Neural progenitor cell (in vitro differentiated cells): ENCODE data around the gene PHOX2A. TPM values are rescaled to one million over a fixed set of nuclear protein-coding genes. Genes with fewer than 3 reads are reported as not detected.
"Not testable (repeated sequence)": the region's sequence is repeated elsewhere in the genome, so short reads cannot be mapped to it uniquely, and the experiment has no call there.

Experiments
- DNase-seq: peaks from one replicate; pipeline ENCODE4 v3.0.0-alpha.2; 2016; ENCODE audit warnings: low spot score
- H2AFZ ChIP-seq: fragments of 200-600 bp; sonication (generic); replicated peaks from 2 replicates; pipeline ENCODE4 v1.6.1; 2016; ENCODE audit warnings: antibody characterized with exemption
- H3F3A ChIP-seq: fragments of 200-600 bp; sonication (generic); 2 replicates; pipeline ENCODE4 v1.6.1; 2016; ENCODE audit warnings: antibody characterized with exemption, low read depth
- H3K27ac ChIP-seq: fragments of 200-600 bp; sonication (generic); 2 replicates; pipeline ENCODE4 v1.5.1; 2016; ENCODE audit warnings: mild to moderate bottlenecking
- H3K27me3 ChIP-seq: fragments of 200-600 bp; sonication (generic); 2 replicates; pipeline ENCODE4 v1.6.1; 2016; ENCODE audit warnings: mild to moderate bottlenecking, moderate library complexity
- H3K36me3 ChIP-seq: fragments of 200-600 bp; sonication (generic); 2 replicates; pipeline ENCODE4 v1.5.1; 2016
- H3K4me1 ChIP-seq: fragments of 200-600 bp; sonication (generic); 2 replicates; pipeline ENCODE4 v1.6.1; 2016; ENCODE audit warnings: mixed run types
- H3K4me2 ChIP-seq: fragments of 200-600 bp; sonication (generic); 2 replicates; pipeline ENCODE4 v1.6.1; 2016
- H3K4me3 ChIP-seq: fragments of 200-600 bp; sonication (generic); 2 replicates; pipeline ENCODE4 v1.5.1; 2016
- H3K79me2 ChIP-seq: fragments of 200-600 bp; sonication (generic); 2 replicates; pipeline ENCODE4 v1.6.1; 2016; ENCODE audit warnings: low read depth
- H3K9ac ChIP-seq: fragments of 200-600 bp; sonication (generic); 2 replicates; pipeline ENCODE4 v1.6.1; 2016
- H3K9me3 ChIP-seq: fragments of 200-600 bp; sonication (generic); 2 replicates; pipeline ENCODE4 v1.5.1; 2016; ENCODE audit warnings: low read depth
- H4K20me1 ChIP-seq: fragments of 200-600 bp; sonication (generic); 2 replicates; pipeline ENCODE4 v1.6.1; 2016; ENCODE audit warnings: low read depth
- H3K27ac Mint-ChIP-seq: 3 replicates; pipeline ENCODE4 v1.8.0; 2021; ENCODE audit warnings: mixed read lengths
- H3K27me3 Mint-ChIP-seq: 2 replicates; pipeline ENCODE4 v1.8.0; 2022; ENCODE audit warnings: low read depth, mild to moderate bottlenecking, inconsistent platforms, moderate library complexity, mixed read lengths; ENCODE audit not compliant: insufficient read depth
- H3K36me3 Mint-ChIP-seq: 3 replicates; pipeline ENCODE4 v1.8.0; 2021; ENCODE audit warnings: mixed read lengths
- H3K4me1 Mint-ChIP-seq: 3 replicates; pipeline ENCODE4 v1.8.0; 2021; ENCODE audit warnings: mixed read lengths
- H3K4me3 Mint-ChIP-seq: 3 replicates; pipeline ENCODE4 v1.8.0; 2021; ENCODE audit warnings: mild to moderate bottlenecking, moderate library complexity, mixed read lengths
- H3K9me3 Mint-ChIP-seq: 3 replicates; pipeline ENCODE4 v1.8.0; 2020; ENCODE audit warnings: mixed read lengths
- CTCF ChIP-seq: fragments of 200-600 bp; sonication (generic); IDR thresholded peaks from 2 replicates; pipeline ENCODE4 v1.5.1; 2017; ENCODE audit warnings: antibody characterized with exemption, mild to moderate bottlenecking
- EZH2 ChIP-seq: fragments of 200-600 bp; sonication (generic); IDR thresholded peaks from 2 replicates; pipeline ENCODE4 v1.6.1; 2017; ENCODE audit warnings: antibody characterized with exemption, mild to moderate bottlenecking, moderate library complexity
- EZH2phosphoT487 ChIP-seq: fragments of 200-600 bp; sonication (generic); IDR thresholded peaks from 2 replicates; pipeline ENCODE4 v1.6.1; 2017; ENCODE audit warnings: antibody characterized with exemption
- total RNA-seq: library from RNA; depleted of rRNA; stranded (reverse); fragments of >200 nt; gene quantifications from 2 replicates; pipeline ENCODE4 v1.2.3, GENCODE V29; 2015; ENCODE audit warnings: low replicate concordance

The PHOX2A gene
- total RNA-seq, 1 donor from 2014 or later, result not detected

- no peak overlapping the region for H3K4me3 Mint-ChIP-seq
- no peaks in the 10 kb centered on the region for H3F3A ChIP-seq
- H3K27ac ChIP-seq, result no peak overlapping the region
- H3K27ac Mint-ChIP-seq, result no peak overlapping the region
- no peaks in the 10 kb centered on the region for H3K79me2 ChIP-seq
- no peak overlapping the region for H2AFZ ChIP-seq
- H3K9me3 ChIP-seq, result no peaks in the 10 kb centered on the region
- H3K36me3 ChIP-seq, result no peaks in the 10 kb centered on the region
- no peak overlapping the region for H3K9ac ChIP-seq
- peaks cover 6% of the 10 kb centered on the region for H3K4me1 Mint-ChIP-seq
- DNase-seq, result no peak
- H3K27me3 ChIP-seq, result no peaks in the 10 kb centered on the region
- TF ChIP-seq CTCF, result no peak
- no peak for TF ChIP-seq EZH2phosphoT487
- TF ChIP-seq EZH2, result no peak
- H3K4me3 ChIP-seq, result no peak overlapping the region
- H3K9me3 Mint-ChIP-seq, result peaks cover 4% of the 10 kb centered on the region
- no peaks in the 10 kb centered on the region for H3K36me3 Mint-ChIP-seq
- H3K27me3 Mint-ChIP-seq, result peaks cover 2% of the 10 kb centered on the region
- H4K20me1 ChIP-seq, result no peaks in the 10 kb centered on the region
- H3K4me2 ChIP-seq, result no peak overlapping the region
- H3K4me1 ChIP-seq, result no peaks in the 10 kb centered on the region
Measured at GRCh38 chr11:72274435-72274834, 30.5 kb upstream of the PHOX2A start.

DNA sequence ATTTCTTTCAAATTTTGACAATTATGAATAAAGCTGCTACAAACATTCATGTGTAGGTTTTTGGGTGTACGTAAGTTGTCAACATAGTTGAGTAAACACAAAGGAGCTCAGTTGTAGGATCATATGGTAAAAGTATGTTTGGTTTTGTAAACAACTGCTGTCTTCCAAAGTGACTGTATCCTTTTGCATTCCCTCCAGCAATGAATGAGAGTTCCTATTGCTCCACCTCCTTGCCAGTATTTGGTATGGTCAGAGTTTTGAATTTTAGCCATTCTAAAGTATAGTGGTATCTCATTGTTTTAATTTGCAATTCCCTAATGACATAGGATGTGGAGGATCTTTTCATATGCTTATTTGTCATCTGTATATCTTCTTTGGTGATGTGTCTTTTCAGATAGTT, 28.0 kb upstream of the PHOX2A start:
- Mint-ChIP-seq H3K27ac (no peak overlapping the region), H3K27me3 (peaks cover 5% of the 10 kb centered on the region), H3K9me3 (peaks cover 4% of the 10 kb centered on the region), H3K4me1 (no peaks in the 10 kb centered on the region), H3K4me3 (no peak overlapping the region), H3K36me3 (no peaks in the 10 kb centered on the region)
- H3K4me1 ChIP-seq, result no peaks in the 10 kb centered on the region
- H3K9me3 ChIP-seq, result no peaks in the 10 kb centered on the region
- no peak overlapping the region for H3K27ac ChIP-seq
- no peak for TF ChIP-seq EZH2phosphoT487
- TF ChIP-seq CTCF, result no peak
- no peak for TF ChIP-seq EZH2
- H3K4me2 ChIP-seq, result no peak overlapping the region
- no peaks in the 10 kb centered on the region for H3K27me3 ChIP-seq
- H3F3A ChIP-seq, result peaks cover 13% of the 10 kb centered on the region
- no peak for DNase-seq
- no peaks in the 10 kb centered on the region for H3K79me2 ChIP-seq
- H2AFZ ChIP-seq, result no peak overlapping the region
- H3K9ac ChIP-seq, result no peak overlapping the region
- no peaks in the 10 kb centered on the region for H4K20me1 ChIP-seq
- H3K36me3 ChIP-seq, result no peaks in the 10 kb centered on the region
- H3K4me3 ChIP-seq, result no peak overlapping the region

DNA sequence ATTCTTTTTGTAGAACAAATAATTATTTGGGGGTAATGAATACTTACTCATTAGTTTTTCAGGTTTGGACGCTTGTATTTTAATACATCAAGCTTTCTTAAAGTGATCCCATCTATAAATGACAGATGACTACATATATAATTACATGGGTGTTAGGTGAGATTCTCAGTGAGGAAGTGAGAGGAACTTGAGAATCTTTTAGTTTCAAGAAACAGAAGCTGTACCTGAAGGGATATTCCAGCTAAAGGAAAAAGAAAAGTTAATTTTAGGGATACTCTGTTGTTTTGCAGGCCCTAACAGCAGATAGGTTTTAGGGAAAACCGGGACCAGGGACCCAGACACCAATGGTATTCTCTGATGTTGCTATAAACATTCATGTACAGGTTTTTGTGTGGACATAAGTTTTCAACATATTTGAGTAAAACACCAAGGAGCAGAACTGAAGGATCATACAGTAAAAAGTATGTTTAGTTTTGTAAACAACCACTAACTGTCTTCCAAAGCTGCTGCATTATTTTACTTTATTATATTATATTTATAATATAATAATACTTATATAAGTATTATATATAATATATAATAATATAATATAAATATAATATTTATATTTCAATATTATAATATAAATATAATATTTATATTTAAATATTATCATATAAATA, 24.1 kb upstream of the PHOX2A start:
- H3K4me1 ChIP-seq, result no peaks in the 10 kb centered on the region
- no peak for DNase-seq
- no peaks in the 10 kb centered on the region for H3K9me3 ChIP-seq
- H3K27me3 Mint-ChIP-seq, result peaks cover 5% of the 10 kb centered on the region
- H3K27me3 ChIP-seq, result no peaks in the 10 kb centered on the region
- H3K27ac Mint-ChIP-seq, result no peak overlapping the region
- no peak overlapping the region for H3K27ac ChIP-seq
- no peak overlapping the region for H3K4me3 Mint-ChIP-seq
- H3F3A ChIP-seq, result peaks cover 13% of the 10 kb centered on the region
- no peaks in the 10 kb centered on the region for H3K36me3 Mint-ChIP-seq
- no peaks in the 10 kb centered on the region for H4K20me1 ChIP-seq
- no peak overlapping the region for H3K9ac ChIP-seq
- H3K79me2 ChIP-seq, result no peaks in the 10 kb centered on the region
- no peak overlapping the region for H2AFZ ChIP-seq
- H3K4me3 ChIP-seq, result no peak overlapping the region
- H3K36me3 ChIP-seq, result no peaks in the 10 kb centered on the region
- H3K4me1 Mint-ChIP-seq, result no peaks in the 10 kb centered on the region
- TF ChIP-seq EZH2phosphoT487, result no peak
- no peak for TF ChIP-seq CTCF
- TF ChIP-seq EZH2, result no peak
- no peak overlapping the region for H3K4me2 ChIP-seq
- no peaks in the 10 kb centered on the region for H3K9me3 Mint-ChIP-seq

DNA sequence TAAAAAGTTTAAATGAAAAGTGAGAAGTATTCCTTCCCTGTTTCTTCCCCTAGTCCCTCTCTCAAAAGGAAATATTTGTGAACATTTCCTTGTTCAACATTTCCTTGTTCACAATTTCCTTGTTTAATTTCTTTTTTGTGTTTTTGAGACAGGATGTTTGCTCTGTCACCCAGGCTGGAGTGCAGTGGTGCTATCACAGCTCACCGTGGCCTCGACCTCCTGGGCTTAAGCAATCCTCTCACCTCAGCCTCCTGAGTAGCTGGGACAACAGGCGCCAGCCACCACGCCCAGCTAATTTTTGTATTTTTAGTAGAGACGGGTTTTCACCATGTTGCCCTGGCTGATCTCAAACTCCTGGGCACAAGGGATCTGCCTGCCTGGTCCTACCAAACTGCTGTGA, 23.0 kb upstream of the PHOX2A start:
- not testable (repeated sequence) for H3K9ac ChIP-seq, H3K9me3 Mint-ChIP-seq, H2AFZ ChIP-seq, DNase-seq, H3K4me2 ChIP-seq, H3K4me3 ChIP-seq, H3K4me1 Mint-ChIP-seq, H3K9me3 ChIP-seq, H3K27ac ChIP-seq, H3K4me3 Mint-ChIP-seq, H3K27me3 Mint-ChIP-seq, H3K27me3 ChIP-seq, H3K4me1 ChIP-seq, H3K36me3 Mint-ChIP-seq, H3K27ac Mint-ChIP-seq, H3K36me3 ChIP-seq, H4K20me1 ChIP-seq, H3K79me2 ChIP-seq
- peaks cover 13% of the 10 kb centered on the region for H3F3A ChIP-seq
